ENCODE measurements around the gene EML4.

DNA sequence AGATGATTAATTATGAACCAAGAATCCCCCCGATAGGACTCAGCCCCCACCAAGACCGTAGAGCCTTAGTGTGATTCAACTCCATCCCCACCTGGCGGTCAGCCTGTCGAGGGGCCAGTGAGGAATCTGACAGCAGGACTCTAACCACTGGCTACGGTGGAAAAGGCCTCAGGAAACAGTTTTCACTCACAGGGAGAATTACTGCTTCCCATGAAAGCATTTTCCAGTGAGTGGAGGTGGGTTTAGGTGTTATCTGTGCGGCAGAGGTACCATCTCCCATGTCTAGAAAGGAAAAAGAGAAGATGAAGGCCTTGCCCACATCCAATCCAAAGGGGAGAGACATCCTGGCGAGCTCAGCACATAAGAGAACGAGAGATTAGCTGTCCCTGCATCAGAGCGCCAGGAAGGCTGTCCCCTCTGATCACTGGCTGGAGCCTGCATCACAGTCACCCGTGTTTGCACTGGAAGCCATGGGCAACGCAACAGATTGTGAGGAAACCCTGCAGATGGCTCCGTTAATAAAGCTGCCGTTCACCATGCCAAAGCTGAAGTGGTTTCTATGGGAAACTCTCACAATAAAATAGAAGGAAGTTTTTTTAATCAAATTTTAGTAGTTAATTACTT lies 169.5 kb downstream of the EML4 start:
- TF ChIP-seq ZNF781 (CRISPR knock-in tag; IDR thresholded peaks at IDR 0.05; ENCODE audit: borderline replicate concordance, not compliant biosample characterization), result no peak
- no peak for TF ChIP-seq ZNF138 (CRISPR knock-in tag; IDR thresholded peaks at IDR 0.05; ENCODE audit: low read depth)
- TF ChIP-seq MLXIP (CRISPR knock-in tag; IDR thresholded peaks at IDR 0.05; ENCODE audit: borderline replicate concordance), result no peak

All from HepG2 (cell line).